Type B pancreatic cell (in vitro differentiated cells): ENCODE data around the gene TSPAN17. TPM values are rescaled to one million over a fixed set of nuclear protein-coding genes. Genes with fewer than 3 reads are reported as not detected.

ENCODE experiments used
- DNase-seq: peaks from one replicate; pipeline ENCODE4 v3.0.0; 2021; ENCODE audit warnings: mixed read lengths; ENCODE audit not compliant: unreplicated experiment; ENCODE audit errors: extremely low spot score
- H3K27ac Mint-ChIP-seq: 2 replicates; pipeline ENCODE4 v1.8.0; 2021; ENCODE audit warnings: mild to moderate bottlenecking, mixed read lengths
- H3K27me3 Mint-ChIP-seq: 2 replicates; pipeline ENCODE4 v1.8.0; 2021; ENCODE audit warnings: mixed read lengths
- H3K36me3 Mint-ChIP-seq: 2 replicates; pipeline ENCODE4 v1.8.0; 2021; ENCODE audit warnings: mixed read lengths
- H3K4me1 Mint-ChIP-seq: one replicate; pipeline ENCODE4 v1.8.0; 2021; ENCODE audit warnings: mixed read lengths; ENCODE audit not compliant: unreplicated experiment
- H3K4me3 Mint-ChIP-seq: 2 replicates; pipeline ENCODE4 v1.8.0; 2021; ENCODE audit warnings: mild to moderate bottlenecking, mixed read lengths
- H3K9me3 Mint-ChIP-seq: 2 replicates; pipeline ENCODE4 v1.8.0; 2021; ENCODE audit warnings: mixed read lengths
- total RNA-seq: library from RNA; stranded (reverse); gene quantifications from 2 replicates; pipeline ENCODE4 v1.2.1, GENCODE V29; 2021; ENCODE audit warnings: low replicate concordance
- TF ChIP-seq, protein P1 (sequence below): fragments of 200-600 bp; sonication (generic); conservative IDR thresholded peaks from 2 replicates; pipeline ENCODE4 v1.5.0; 2021; ENCODE audit warnings: antibody characterized with exemption, mild to moderate bottlenecking

Gene TSPAN17
- total RNA-seq, 1 donor from 2014 or later = 45.9 TPM

DNA sequence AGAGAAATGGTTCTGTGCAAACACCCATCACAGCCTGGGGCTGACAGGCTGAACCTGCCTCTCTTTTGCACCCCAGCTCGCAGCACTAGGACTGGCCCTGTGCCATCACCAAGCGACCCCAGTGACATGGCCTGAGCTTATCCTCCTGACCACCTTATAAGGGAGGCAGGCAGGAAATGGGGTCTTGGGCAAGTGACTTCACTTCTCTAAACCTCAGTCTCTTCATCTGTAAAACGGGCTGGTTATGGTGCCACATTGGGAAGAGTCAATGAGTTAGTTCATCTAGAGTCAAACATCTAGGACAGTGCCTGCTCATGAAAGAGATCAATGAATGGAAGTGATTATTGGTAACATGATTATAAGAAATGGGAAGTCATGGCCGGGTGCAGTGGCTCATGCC, 23.1 kb upstream of the TSPAN17 start:
- H3K36me3 Mint-ChIP-seq = no peaks in the 10 kb centered on the region
- H3K27me3 Mint-ChIP-seq = peaks cover 96% of the 10 kb centered on the region
- H3K4me3 Mint-ChIP-seq = no peak overlapping the region

DNA sequence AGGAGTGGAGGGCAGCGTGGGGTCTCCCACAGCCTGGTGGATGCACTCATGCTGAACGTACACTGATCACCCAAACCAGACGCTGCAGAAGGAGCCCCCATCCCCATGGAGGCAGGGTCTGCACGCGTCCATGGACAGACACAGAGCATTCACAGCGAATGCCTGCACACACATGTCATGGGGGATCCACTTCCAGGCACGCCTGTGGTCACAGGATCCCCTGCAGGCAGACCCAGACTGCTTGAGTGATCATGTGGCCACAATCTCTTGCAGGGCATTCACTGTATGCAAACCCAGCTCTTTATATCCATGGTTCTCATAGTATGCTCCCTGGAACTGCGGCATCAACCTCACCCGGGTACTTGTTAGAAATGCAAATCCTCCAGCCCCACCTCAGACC, 22.3 kb upstream of the TSPAN17 start:
- H3K4me1 Mint-ChIP-seq = no peaks in the 10 kb centered on the region
- H3K9me3 Mint-ChIP-seq = no peaks in the 10 kb centered on the region
- TF ChIP-seq, protein P1, sequence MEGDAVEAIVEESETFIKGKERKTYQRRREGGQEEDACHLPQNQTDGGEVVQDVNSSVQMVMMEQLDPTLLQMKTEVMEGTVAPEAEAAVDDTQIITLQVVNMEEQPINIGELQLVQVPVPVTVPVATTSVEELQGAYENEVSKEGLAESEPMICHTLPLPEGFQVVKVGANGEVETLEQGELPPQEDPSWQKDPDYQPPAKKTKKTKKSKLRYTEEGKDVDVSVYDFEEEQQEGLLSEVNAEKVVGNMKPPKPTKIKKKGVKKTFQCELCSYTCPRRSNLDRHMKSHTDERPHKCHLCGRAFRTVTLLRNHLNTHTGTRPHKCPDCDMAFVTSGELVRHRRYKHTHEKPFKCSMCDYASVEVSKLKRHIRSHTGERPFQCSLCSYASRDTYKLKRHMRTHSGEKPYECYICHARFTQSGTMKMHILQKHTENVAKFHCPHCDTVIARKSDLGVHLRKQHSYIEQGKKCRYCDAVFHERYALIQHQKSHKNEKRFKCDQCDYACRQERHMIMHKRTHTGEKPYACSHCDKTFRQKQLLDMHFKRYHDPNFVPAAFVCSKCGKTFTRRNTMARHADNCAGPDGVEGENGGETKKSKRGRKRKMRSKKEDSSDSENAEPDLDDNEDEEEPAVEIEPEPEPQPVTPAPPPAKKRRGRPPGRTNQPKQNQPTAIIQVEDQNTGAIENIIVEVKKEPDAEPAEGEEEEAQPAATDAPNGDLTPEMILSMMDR = no peak
- H3K27ac Mint-ChIP-seq = no peak overlapping the region
- no peak overlapping the region for H3K4me3 Mint-ChIP-seq
- no peaks in the 10 kb centered on the region for H3K36me3 Mint-ChIP-seq
- no peak for DNase-seq
- H3K27me3 Mint-ChIP-seq = peaks cover 96% of the 10 kb centered on the region

More for the DNA sequence above, 23.1 kb upstream of the TSPAN17 start:
- TF ChIP-seq, protein P1 = no peak
- no peak for DNase-seq
- no peaks in the 10 kb centered on the region for H3K9me3 Mint-ChIP-seq
- H3K4me1 Mint-ChIP-seq = no peaks in the 10 kb centered on the region
- H3K27ac Mint-ChIP-seq = no peak overlapping the region

DNA sequence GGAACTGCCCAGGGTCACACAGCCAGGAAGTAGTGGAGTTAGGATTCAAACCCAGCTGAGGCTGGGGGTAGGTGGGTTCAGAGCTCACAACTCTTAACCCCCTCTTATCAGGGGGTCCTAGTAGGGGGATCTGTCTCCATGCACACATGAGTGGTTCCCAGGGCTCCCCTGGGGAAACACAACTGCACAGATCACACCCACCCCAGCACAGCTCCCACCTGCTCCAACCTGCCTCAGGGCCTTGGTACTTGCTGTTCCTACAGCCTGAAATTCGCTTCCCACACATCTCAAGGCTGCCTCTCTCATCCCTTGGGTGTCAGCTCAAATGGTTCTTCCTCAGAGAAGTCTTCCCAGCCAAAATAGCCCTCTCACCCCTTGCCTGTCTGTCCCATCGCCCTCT, 21.8 kb upstream of the TSPAN17 start:
- Mint-ChIP-seq H3K36me3 (no peaks in the 10 kb centered on the region), H3K4me3 (no peak overlapping the region), H3K27ac (no peak overlapping the region), H3K27me3 (peaks cover 93% of the 10 kb centered on the region), H3K9me3 (no peaks in the 10 kb centered on the region), H3K4me1 (peaks cover under 1% of the 10 kb centered on the region)
- no peak for DNase-seq
- TF ChIP-seq, protein P1 = no peak

DNA sequence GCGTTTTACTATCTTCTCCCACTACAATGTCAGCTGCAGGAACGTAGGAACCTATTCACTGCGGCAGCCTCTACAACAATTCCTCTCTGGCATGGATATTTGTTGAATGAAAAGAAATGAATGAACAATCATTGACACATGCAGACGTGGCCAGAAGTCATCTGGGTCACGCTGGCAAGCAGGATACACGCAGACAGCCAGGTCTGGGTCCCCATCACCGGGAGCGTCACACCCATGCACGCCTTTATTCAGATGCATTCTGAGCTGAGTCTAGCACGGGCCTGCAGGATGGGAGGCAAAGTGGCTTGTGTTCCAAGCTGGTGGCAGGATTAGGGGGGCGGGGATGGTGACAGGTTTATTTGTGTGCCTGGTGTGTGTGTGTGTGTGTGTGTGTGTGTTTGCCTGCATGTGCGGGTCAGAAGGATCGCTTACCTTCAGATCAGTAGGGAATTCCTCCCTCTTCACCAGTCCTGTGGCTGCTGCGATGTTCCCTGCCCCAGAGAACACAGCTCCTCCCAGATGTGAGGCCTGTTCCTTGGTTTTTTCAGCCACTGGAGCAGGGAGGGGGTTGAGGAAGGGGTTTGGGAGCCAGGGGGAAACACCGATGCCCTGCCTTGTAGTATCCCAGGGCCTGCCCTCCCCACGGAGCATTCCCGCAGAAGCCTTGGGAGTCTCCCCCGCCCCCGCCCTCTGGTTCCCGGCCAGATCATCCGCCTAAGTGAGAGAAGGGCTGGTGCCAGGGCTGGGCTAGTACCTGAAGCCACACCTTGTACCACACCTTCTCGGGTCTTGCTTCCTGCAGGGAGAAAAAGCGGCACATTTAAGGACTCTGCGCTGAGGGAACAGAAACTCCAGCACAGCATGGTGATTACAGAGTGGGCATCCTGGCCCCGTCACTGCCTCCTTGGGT, 21.1 kb upstream of the TSPAN17 start:
- peaks cover 93% of the 10 kb centered on the region for H3K27me3 Mint-ChIP-seq
- peaks cover 3% of the 10 kb centered on the region for H3K36me3 Mint-ChIP-seq
- DNase-seq = no peak
- no peak overlapping the region for H3K27ac Mint-ChIP-seq
- no peaks in the 10 kb centered on the region for H3K9me3 Mint-ChIP-seq
- peaks cover 7% of the 10 kb centered on the region for H3K4me1 Mint-ChIP-seq
- H3K4me3 Mint-ChIP-seq = no peak overlapping the region
- TF ChIP-seq, protein P1 = no peak

DNA sequence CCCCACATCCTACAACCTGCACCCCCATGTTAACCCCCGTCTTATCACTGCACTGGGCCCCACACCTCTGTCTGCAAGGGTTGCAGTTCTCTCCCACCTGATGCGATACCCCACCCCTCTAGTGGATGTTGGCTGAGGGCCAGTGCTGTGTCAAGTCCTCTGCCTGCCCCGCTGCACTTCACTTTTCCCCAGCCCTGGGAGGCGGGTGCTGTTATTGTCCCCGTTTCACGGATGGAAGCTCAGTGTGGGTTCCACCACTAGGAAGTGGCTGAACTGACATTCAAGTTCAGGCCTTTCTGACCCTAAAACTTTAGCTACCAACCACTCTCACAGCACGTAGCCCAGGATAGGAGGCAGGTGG, 20.4 kb upstream of the TSPAN17 start:
- no peak overlapping the region for H3K4me3 Mint-ChIP-seq
- TF ChIP-seq, protein P1 = no peak
- no peak overlapping the region for H3K27ac Mint-ChIP-seq
- H3K4me1 Mint-ChIP-seq = peaks cover 7% of the 10 kb centered on the region
- peaks cover 3% of the 10 kb centered on the region for H3K36me3 Mint-ChIP-seq
- H3K9me3 Mint-ChIP-seq = no peaks in the 10 kb centered on the region
- no peak for DNase-seq
- H3K27me3 Mint-ChIP-seq = peaks cover 93% of the 10 kb centered on the region
